Astrocyte (in vitro differentiated cells and primary cell): ENCODE measurements around the gene GCM1.

Experiments used
- CTCF ChIP-seq: IDR thresholded peaks from 2 replicates; pipeline ENCODE4 v1.5.1; 2011; ENCODE audit warnings: low read depth, mild to moderate bottlenecking, inconsistent platforms, low read length, moderate library complexity; ENCODE audit not compliant: insufficient read depth
- EZH2 ChIP-seq: IDR thresholded peaks from 2 replicates; pipeline ENCODE4 v1.6.1; 2012; ENCODE audit warnings: mild to moderate bottlenecking, low read length, inconsistent platforms; ENCODE audit not compliant: insufficient read depth

- TF ChIP-seq CTCF, result no peak
- no peak for TF ChIP-seq EZH2
Measured at GRCh38 chr6:53134601-53135235, 13.9 kb downstream of the GCM1 start.
